GM10248 (cell line): Measurements from ENCODE around the gene MEIOC.
"Not testable (repeated sequence)": the region's sequence is repeated elsewhere in the genome, so short reads cannot be mapped to it uniquely, and the experiment has no call there.

Experiments
- CTCF ChIA-PET: fragments of 300-600 bp; sonication (Branson Sonifier 250); formaldehyde crosslinking; extraction: SDS; loops from one replicate; lab custom pipeline; 2021; ENCODE audit warnings: antibody characterized with exemption; lab: Yijun Ruan, JAX
- POLR2A ChIA-PET: fragments of 350-650 bp; sonication (Branson Sonifier 250); formaldehyde crosslinking; extraction: SDS; loops from one replicate; lab custom pipeline; 2020; ENCODE audit warnings: antibody characterized with exemption; lab: Yijun Ruan, JAX
- DNase-seq: peaks from one replicate; pipeline ENCODE4 v3.0.0; 2012; ENCODE audit errors: extremely low spot score
- TF ChIP-seq, protein P1 (sequence below): IDR thresholded peaks from 2 replicates; pipeline ENCODE4 v1.5.1; 2012; ENCODE audit warnings: mild to moderate bottlenecking, low read depth; ENCODE audit errors: extremely low read depth, missing control alignments, control extremely low read depth

The MEIOC gene

GRCh38 chr17:44614862-44615261 is 41.4 kb upstream of the MEIOC start:
- DNase-seq = no peak
- POLR2A ChIA-PET = no interaction called here
- TF ChIP-seq, protein P1, sequence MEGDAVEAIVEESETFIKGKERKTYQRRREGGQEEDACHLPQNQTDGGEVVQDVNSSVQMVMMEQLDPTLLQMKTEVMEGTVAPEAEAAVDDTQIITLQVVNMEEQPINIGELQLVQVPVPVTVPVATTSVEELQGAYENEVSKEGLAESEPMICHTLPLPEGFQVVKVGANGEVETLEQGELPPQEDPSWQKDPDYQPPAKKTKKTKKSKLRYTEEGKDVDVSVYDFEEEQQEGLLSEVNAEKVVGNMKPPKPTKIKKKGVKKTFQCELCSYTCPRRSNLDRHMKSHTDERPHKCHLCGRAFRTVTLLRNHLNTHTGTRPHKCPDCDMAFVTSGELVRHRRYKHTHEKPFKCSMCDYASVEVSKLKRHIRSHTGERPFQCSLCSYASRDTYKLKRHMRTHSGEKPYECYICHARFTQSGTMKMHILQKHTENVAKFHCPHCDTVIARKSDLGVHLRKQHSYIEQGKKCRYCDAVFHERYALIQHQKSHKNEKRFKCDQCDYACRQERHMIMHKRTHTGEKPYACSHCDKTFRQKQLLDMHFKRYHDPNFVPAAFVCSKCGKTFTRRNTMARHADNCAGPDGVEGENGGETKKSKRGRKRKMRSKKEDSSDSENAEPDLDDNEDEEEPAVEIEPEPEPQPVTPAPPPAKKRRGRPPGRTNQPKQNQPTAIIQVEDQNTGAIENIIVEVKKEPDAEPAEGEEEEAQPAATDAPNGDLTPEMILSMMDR = no peak
- CTCF ChIA-PET = interaction anchor here (1.0 kb wide), 1 partner anchor 91 kb away, joined by 4 read pairs; no protein-coding TSS in a partner anchor

DNA sequence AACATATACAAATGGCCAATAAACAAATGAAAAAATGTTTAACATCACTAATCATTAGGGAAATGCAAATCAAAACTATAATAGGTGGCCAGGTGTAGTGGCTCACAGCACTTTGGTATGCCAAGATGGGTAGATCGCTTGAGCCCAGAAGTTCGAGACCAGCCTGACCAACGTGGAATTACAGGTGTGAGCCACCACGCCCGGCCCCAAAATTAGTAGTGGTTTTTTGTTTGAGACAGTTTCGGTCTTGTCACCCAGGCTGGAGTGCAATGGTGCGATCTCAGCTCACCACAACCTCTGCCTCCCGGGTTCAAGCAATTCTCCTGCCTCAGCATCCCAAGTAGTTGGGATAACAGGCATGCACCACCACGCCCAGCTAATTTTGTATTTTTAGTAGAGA is 37.6 kb upstream of the MEIOC start:
- DNase-seq, POLR2A ChIA-PET: not testable (repeated sequence)
- CTCF ChIA-PET = interaction anchor here (0.9 kb wide), 1 partner anchor 84 kb away, joined by 3 read pairs; no protein-coding TSS in a partner anchor

- DNase-seq = no peak
- ChIA-PET POLR2A (no interaction called here), CTCF (interaction anchor here (1.4 kb wide), 1 partner anchor 23 kb away, joined by 3 read pairs; no protein-coding TSS in a partner anchor)
- TF ChIP-seq, protein P1 = no peak
Measured at GRCh38 chr17:44623070-44623725, 33.1 kb upstream of the MEIOC start.

DNA sequence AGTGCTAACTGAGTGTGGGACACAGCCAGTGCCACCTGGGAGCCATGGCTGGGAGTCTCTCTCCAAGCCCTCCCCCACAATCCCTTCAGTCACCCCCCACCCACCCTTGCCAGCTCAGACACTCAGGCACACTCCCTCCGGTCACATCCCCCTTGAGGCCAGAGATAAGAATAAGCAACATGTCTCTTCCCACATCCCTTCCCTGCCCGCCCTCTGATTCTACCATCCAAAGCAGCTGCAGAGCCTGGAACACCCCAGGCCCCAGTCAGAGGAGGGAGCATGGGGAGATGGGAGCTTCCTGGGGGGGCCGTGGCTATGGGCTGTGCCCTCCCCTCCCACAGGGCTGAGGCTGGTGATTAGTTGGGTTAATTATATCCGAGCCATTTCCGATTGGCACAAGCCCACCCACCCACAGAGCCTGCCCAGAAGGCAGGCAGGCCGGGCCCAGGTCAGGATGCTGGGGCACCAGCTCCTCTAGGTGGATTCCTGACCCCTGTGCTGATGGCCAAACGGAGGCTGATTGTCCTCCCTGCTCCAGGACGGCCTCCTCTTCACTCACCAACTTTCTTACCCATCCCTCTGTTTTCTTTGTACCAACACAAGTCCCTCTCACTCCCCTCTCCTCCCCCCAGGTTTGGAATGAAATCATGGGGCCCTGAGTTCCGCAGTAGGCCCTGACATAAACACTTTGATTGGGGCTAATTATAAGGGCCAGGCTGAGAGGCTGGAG is 28.6 kb upstream of the MEIOC start:
- DNase-seq = no peak
- POLR2A ChIA-PET = no interaction called here
- TF ChIP-seq, protein P1 = no peak
- CTCF ChIA-PET = no interaction called here

DNA sequence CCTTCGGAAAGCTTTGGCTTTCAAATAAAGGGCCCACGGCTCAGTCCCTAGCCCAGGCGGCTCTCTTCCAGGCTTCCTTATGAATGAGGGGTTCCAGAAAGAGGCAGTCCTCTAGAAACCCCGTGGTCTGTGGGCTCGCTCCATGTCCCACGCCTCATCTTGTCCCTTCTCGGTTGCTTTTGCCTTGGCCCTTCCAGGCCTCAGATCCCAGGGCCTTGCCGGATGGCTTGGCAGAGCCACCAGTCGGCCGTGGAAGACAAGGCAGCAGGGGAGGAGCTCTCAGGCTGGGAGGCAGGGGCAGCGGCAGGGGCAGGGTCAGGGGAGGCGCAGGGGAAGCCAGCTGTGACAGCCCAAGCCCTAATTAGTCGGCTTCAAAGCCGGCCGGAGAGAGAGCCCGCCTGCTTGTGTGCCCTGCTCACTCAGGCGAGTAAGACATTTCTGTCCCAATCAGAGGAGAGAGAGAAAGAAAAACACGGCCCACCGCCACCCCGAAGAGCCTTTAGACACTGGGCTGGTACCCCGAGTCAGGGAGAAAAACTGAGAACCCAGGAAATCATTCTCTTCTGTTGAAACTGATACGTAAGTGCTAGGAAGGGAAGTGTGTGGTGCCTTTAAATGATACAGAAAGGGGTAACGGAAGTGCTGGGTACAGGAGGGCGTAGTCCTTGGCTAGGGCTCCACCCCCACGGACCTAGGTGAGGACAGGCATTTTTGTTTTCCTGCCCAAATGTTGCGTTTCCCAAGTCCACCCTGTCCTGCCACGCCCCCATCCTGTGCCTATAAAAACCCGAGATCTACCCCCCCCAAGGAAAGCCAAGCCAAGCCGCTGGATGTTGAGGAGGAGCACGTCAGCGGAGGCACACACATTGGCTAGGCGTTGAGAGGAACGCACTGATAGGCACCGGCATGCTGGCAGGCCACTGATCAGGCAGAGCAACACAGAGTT is 27.8 kb upstream of the MEIOC start:
- ChIA-PET CTCF (no interaction called here), POLR2A (interaction anchor here (0.5 kb wide), 1 partner anchor 520 kb away, joined by 5 read pairs; no protein-coding TSS in a partner anchor)
- TF ChIP-seq, protein P1 = no peak
- peak; percentile 71 for DNase-seq

DNA sequence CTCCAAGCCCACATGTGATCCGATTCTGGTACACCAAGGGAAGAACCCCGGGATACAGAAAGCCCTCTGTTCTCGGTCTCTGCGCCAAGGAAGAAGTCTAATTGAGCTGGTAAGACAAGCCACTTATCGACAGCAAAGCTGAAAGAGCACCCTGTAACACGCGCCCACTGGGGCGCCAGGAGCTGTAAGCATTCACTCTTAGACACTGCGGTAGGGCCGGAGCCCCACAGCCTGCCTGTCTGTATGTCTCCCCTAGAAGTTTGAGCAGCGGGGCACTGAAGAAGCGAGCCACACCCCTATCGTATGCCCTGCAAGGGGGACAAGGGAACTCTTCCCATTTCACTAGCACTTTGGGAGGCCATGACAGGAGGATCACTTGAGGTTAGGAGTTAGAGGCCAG is 27.0 kb upstream of the MEIOC start:
- ChIA-PET CTCF (interaction anchor here (1.9 kb wide), 1 partner anchor 106 kb away, joined by 5 read pairs; no protein-coding TSS in a partner anchor), POLR2A (no interaction called here)
- TF ChIP-seq, protein P1 = no peak
- no peak for DNase-seq
